Stimulated activated naive B cell treated with anti-CD40 and anti-IgM and Interleukin-4, amounts not matched to agents 10 μg/mL and 1 μg/mL and 100 μg/mL, for 72 hours (primary cell): ENCODE measurements around the gene RPL31.

Experiments used
- ATAC-seq, 2 donors: fragments of 150-1000 bp; cut with Tn5 transposase; replicated peaks; 2 replicates each; pipeline ENCODE4 v1.10.0; 2021; ENCODE audit warnings: moderate library complexity in 1 of 2
- DNase-seq: peaks from one replicate; pipeline ENCODE4 v3.0.0; 2021
- H3K27ac Mint-ChIP-seq: one replicate; pipeline ENCODE4 v1.8.0; 2022; ENCODE audit warnings: mild to moderate bottlenecking, mixed read lengths
- H3K27me3 Mint-ChIP-seq, 2 donors: one replicate each; pipeline ENCODE4 v1.8.0; 2022; ENCODE audit warnings: mixed read lengths in 2 of 2
- H3K36me3 Mint-ChIP-seq, 2 donors: one replicate each; pipeline ENCODE4 v1.8.0; 2022; ENCODE audit warnings: mixed read lengths in 2 of 2, mild to moderate bottlenecking in 1 of 2
- H3K4me1 Mint-ChIP-seq, 2 donors: one replicate each; pipeline ENCODE4 v1.8.0; 2022; ENCODE audit warnings: mixed read lengths in 2 of 2, mild to moderate bottlenecking in 1 of 2
- H3K4me3 Mint-ChIP-seq, 2 donors: one replicate each; pipeline ENCODE4 v1.8.0; 2022; ENCODE audit warnings: mild to moderate bottlenecking in 2 of 2, mixed read lengths in 2 of 2, moderate library complexity in 1 of 2
- H3K9me3 Mint-ChIP-seq, 2 donors: one replicate each; pipeline ENCODE4 v1.8.0; 2022; ENCODE audit warnings: mixed read lengths in 2 of 2, mild to moderate bottlenecking in 1 of 2

The RPL31 gene

GRCh38 chr2:101001691-101002561 lies at the start of gene RPL31:
Gene RPL31 (plus strand): TSS chr2:101002289. CDS start chr2:101002702, 413 bp downstream.
- Mint-ChIP-seq H3K4me1 (peaks cover 31 to 45% of the 10 kb centered on the region in 2 donors), H3K27ac (peak within 1 kb of the TSS; percentile 99), H3K36me3 (peaks cover 39 to 51% of the 10 kb centered on the region in 2 donors), H3K9me3 (peaks cover 3 to 5% of the 10 kb centered on the region in 2 donors), H3K4me3 (peak within 1 kb of the TSS; percentile 87 to 98), H3K27me3 (peaks cover 0 to 5% of the 10 kb centered on the region in 2 donors)
- peak; percentile 93 for DNase-seq
- ATAC-seq, result peak; percentile 95 to 97

GRCh38 chr2:100952512-100952911 lies 49.6 kb upstream of the RPL31 start:
- no peak for ATAC-seq
- no peak overlapping the region for H3K4me3 Mint-ChIP-seq
- H3K9me3 Mint-ChIP-seq, result no peaks in the 10 kb centered on the region
- no peak for DNase-seq
- no peaks in the 10 kb centered on the region for H3K36me3 Mint-ChIP-seq
- peaks cover 8 to 19% of the 10 kb centered on the region in 2 donors for H3K27me3 Mint-ChIP-seq
- H3K4me1 Mint-ChIP-seq, result peaks cover 2 to 6% of the 10 kb centered on the region in 2 donors
- H3K27ac Mint-ChIP-seq, result no peak overlapping the region

GRCh38 chr2:100953406-100954043 lies 48.6 kb upstream of the RPL31 start:
- Mint-ChIP-seq H3K4me1 (peaks cover 2 to 6% of the 10 kb centered on the region in 2 donors), H3K36me3 (no peaks in the 10 kb centered on the region), H3K27ac (no peak overlapping the region), H3K27me3 (peaks cover 11 to 19% of the 10 kb centered on the region in 2 donors), H3K4me3 (no peak overlapping the region), H3K9me3 (no peaks in the 10 kb centered on the region)
- DNase-seq (no peak), ATAC-seq (no peak)

GRCh38 chr2:100954044-100954420 lies 48.1 kb upstream of the RPL31 start:
- Mint-ChIP-seq H3K27ac (no peak overlapping the region), H3K36me3 (no peaks in the 10 kb centered on the region), H3K27me3 (peaks cover 11 to 19% of the 10 kb centered on the region in 2 donors), H3K4me3 (no peak overlapping the region), H3K4me1 (peaks cover 2 to 6% of the 10 kb centered on the region in 2 donors), H3K9me3 (no peaks in the 10 kb centered on the region)
- ATAC-seq, result no peak
- no peak for DNase-seq

- Mint-ChIP-seq H3K27ac (no peak overlapping the region), H3K27me3 (peaks cover 11 to 19% of the 10 kb centered on the region in 2 donors), H3K9me3 (no peaks in the 10 kb centered on the region), H3K36me3 (no peaks in the 10 kb centered on the region), H3K4me3 (no peak overlapping the region), H3K4me1 (peaks cover 0 to 2% of the 10 kb centered on the region in 2 donors)
- DNase-seq (no peak), ATAC-seq (no peak)
Observed at GRCh38 chr2:100955226-100955625, 46.9 kb upstream of the RPL31 start.

GRCh38 chr2:100956081-100956480 lies 46.0 kb upstream of the RPL31 start:
- no peaks in the 10 kb centered on the region for H3K36me3 Mint-ChIP-seq
- peaks cover 11 to 19% of the 10 kb centered on the region in 2 donors for H3K27me3 Mint-ChIP-seq
- no peaks in the 10 kb centered on the region for H3K4me1 Mint-ChIP-seq
- no peaks in the 10 kb centered on the region for H3K9me3 Mint-ChIP-seq
- ATAC-seq (no peak), DNase-seq (no peak)
- H3K4me3 Mint-ChIP-seq, result no peak overlapping the region
- no peak overlapping the region for H3K27ac Mint-ChIP-seq

- no peaks in the 10 kb centered on the region for H3K36me3 Mint-ChIP-seq
- H3K27me3 Mint-ChIP-seq, result peaks cover 11 to 19% of the 10 kb centered on the region in 2 donors
- no peak overlapping the region for H3K27ac Mint-ChIP-seq
- no peaks in the 10 kb centered on the region for H3K9me3 Mint-ChIP-seq
- ATAC-seq (no peak), DNase-seq (no peak)
- H3K4me1 Mint-ChIP-seq, result no peaks in the 10 kb centered on the region
- H3K4me3 Mint-ChIP-seq, result no peak overlapping the region
Observed at GRCh38 chr2:100957996-100958653, 44.0 kb upstream of the RPL31 start.

GRCh38 chr2:100959225-100959880 lies 42.7 kb upstream of the RPL31 start:
- Mint-ChIP-seq H3K9me3 (no peaks in the 10 kb centered on the region), H3K27me3 (peaks cover 11 to 13% of the 10 kb centered on the region in 2 donors), H3K4me1 (no peaks in the 10 kb centered on the region), H3K36me3 (no peaks in the 10 kb centered on the region), H3K4me3 (no peak overlapping the region), H3K27ac (no peak overlapping the region)
- ATAC-seq (no peak), DNase-seq (no peak)

- Mint-ChIP-seq H3K36me3 (no peaks in the 10 kb centered on the region), H3K9me3 (no peaks in the 10 kb centered on the region), H3K27ac (no peak overlapping the region), H3K27me3 (peaks cover 11 to 13% of the 10 kb centered on the region in 2 donors), H3K4me1 (no peaks in the 10 kb centered on the region), H3K4me3 (no peak overlapping the region)
- ATAC-seq (no peak), DNase-seq (no peak)
Observed at GRCh38 chr2:100960688-100961087, 41.4 kb upstream of the RPL31 start.

GRCh38 chr2:100962366-100963025 lies 39.6 kb upstream of the RPL31 start:
- Mint-ChIP-seq H3K4me1 (no peaks in the 10 kb centered on the region), H3K4me3 (no peak overlapping the region), H3K36me3 (no peaks in the 10 kb centered on the region), H3K27ac (no peak overlapping the region), H3K27me3 (peaks cover 0 to 3% of the 10 kb centered on the region in 2 donors), H3K9me3 (no peaks in the 10 kb centered on the region)
- no peak for ATAC-seq
- DNase-seq, result no peak

GRCh38 chr2:100963026-100963375 lies 39.1 kb upstream of the RPL31 start:
- Mint-ChIP-seq H3K27me3 (peaks cover 0 to 3% of the 10 kb centered on the region in 2 donors), H3K36me3 (no peaks in the 10 kb centered on the region), H3K27ac (no peak overlapping the region), H3K4me1 (no peaks in the 10 kb centered on the region), H3K4me3 (no peak overlapping the region), H3K9me3 (no peaks in the 10 kb centered on the region)
- no peak for ATAC-seq
- DNase-seq, result no peak

GRCh38 chr2:100964222-100964621 lies 37.9 kb upstream of the RPL31 start:
- Mint-ChIP-seq H3K4me3 (no peak overlapping the region), H3K27ac (no peak overlapping the region), H3K4me1 (no peaks in the 10 kb centered on the region), H3K9me3 (no peaks in the 10 kb centered on the region), H3K27me3 (peaks cover 1% of the 10 kb centered on the region in 2 donors), H3K36me3 (no peaks in the 10 kb centered on the region)
- no peak for ATAC-seq
- no peak for DNase-seq

GRCh38 chr2:100964681-100965169 lies 37.4 kb upstream of the RPL31 start:
- H3K36me3 Mint-ChIP-seq, result no peaks in the 10 kb centered on the region
- no peak overlapping the region for H3K27ac Mint-ChIP-seq
- no peaks in the 10 kb centered on the region for H3K9me3 Mint-ChIP-seq
- no peak for DNase-seq
- no peak overlapping the region for H3K4me3 Mint-ChIP-seq
- no peaks in the 10 kb centered on the region for H3K4me1 Mint-ChIP-seq
- H3K27me3 Mint-ChIP-seq, result peaks cover 5% of the 10 kb centered on the region in 2 donors
- ATAC-seq, result no peak

- Mint-ChIP-seq H3K27me3 (peaks cover 9 to 13% of the 10 kb centered on the region in 2 donors), H3K36me3 (no peaks in the 10 kb centered on the region), H3K27ac (no peak overlapping the region), H3K4me1 (no peaks in the 10 kb centered on the region), H3K9me3 (no peaks in the 10 kb centered on the region), H3K4me3 (no peak overlapping the region)
- ATAC-seq, result no peak
- no peak for DNase-seq
Observed at GRCh38 chr2:100965596-100965995, 36.5 kb upstream of the RPL31 start.
